ENCODE measurements around the gene CKAP4.

CKAP4 gene

GRCh38 chr12:106224355-106224706 is 23.5 kb downstream of the CKAP4 start:
- Histone ChIP-seq H3K36me3 (ENCODE audit: control insufficient read depth, low read length) (no peaks in the 10 kb centered on the region), H3K9me2 (replicated peaks; ENCODE audit: control insufficient read depth, low read length) (no peaks in the 10 kb centered on the region), H3K27ac (ENCODE audit: low read depth, low read length) (no peak overlapping the region), H3K4me2 (ENCODE audit: low read length) (no peak overlapping the region), H4K20me1 (ENCODE audit: control insufficient read depth, insufficient read depth, low read depth, low read length) (no peaks in the 10 kb centered on the region), H3K4me3 (ENCODE audit: low read length) (no peak overlapping the region), H3K4me1 (ENCODE audit: control insufficient read depth, low read length) (no peaks in the 10 kb centered on the region), H3K79me2 (ENCODE audit: control insufficient read depth, low read length) (no peaks in the 10 kb centered on the region), H3F3A (ENCODE audit: control insufficient read depth, insufficient read depth) (no peaks in the 10 kb centered on the region), H3K27me3 (ENCODE audit: control insufficient read depth, low read length) (no peaks in the 10 kb centered on the region; the same call in 1 of the 2 replicates), H3K9me3 (ENCODE audit: control insufficient read depth, insufficient read depth, low read length) (no peaks in the 10 kb centered on the region)
- TF ChIP-seq CTCF (IDR thresholded peaks at IDR 0.05; ENCODE audit: low read depth, low read length, poor library complexity, severe bottlenecking), result peak; percentile 1
- no peak for TF ChIP-seq EZH2phosphoT487 (IDR thresholded peaks at IDR 0.05; ENCODE audit: borderline replicate concordance, low read length)

GRCh38 chr12:106223485-106224354 is 24.1 kb downstream of the CKAP4 start:
- Histone ChIP-seq H3K79me2 (ENCODE audit: control insufficient read depth, low read length) (no peaks in the 10 kb centered on the region), H3F3A (ENCODE audit: control insufficient read depth, insufficient read depth) (no peaks in the 10 kb centered on the region), H3K4me1 (ENCODE audit: control insufficient read depth, low read length) (no peaks in the 10 kb centered on the region), H3K4me2 (ENCODE audit: low read length) (no peak overlapping the region), H3K4me3 (ENCODE audit: low read length) (no peak overlapping the region), H3K9me3 (ENCODE audit: control insufficient read depth, insufficient read depth, low read length) (no peaks in the 10 kb centered on the region), H3K36me3 (ENCODE audit: control insufficient read depth, low read length) (no peaks in the 10 kb centered on the region), H4K20me1 (ENCODE audit: control insufficient read depth, insufficient read depth, low read depth, low read length) (no peaks in the 10 kb centered on the region), H3K27ac (ENCODE audit: low read depth, low read length) (no peak overlapping the region), H3K9me2 (replicated peaks; ENCODE audit: control insufficient read depth, low read length) (no peaks in the 10 kb centered on the region), H3K27me3 (ENCODE audit: control insufficient read depth, low read length) (no peaks in the 10 kb centered on the region)
- TF ChIP-seq EZH2phosphoT487 (IDR thresholded peaks at IDR 0.05; ENCODE audit: borderline replicate concordance, low read length) (no peak), CTCF (IDR thresholded peaks at IDR 0.05; ENCODE audit: low read depth, low read length, poor library complexity, severe bottlenecking) (peak; percentile 85)

- Histone ChIP-seq H3K79me2 (ENCODE audit: control insufficient read depth, low read length) (no peaks in the 10 kb centered on the region), H3F3A (ENCODE audit: control insufficient read depth, insufficient read depth) (no peaks in the 10 kb centered on the region), H3K27me3 (ENCODE audit: control insufficient read depth, low read length) (no peaks in the 10 kb centered on the region), H3K4me2 (ENCODE audit: low read length) (no peak overlapping the region), H3K9me3 (ENCODE audit: control insufficient read depth, insufficient read depth, low read length) (peaks cover 5% of the 10 kb centered on the region; the same call in 1 of the 2 replicates), H3K9me2 (replicated peaks; ENCODE audit: control insufficient read depth, low read length) (no peaks in the 10 kb centered on the region), H3K36me3 (ENCODE audit: control insufficient read depth, low read length) (no peaks in the 10 kb centered on the region), H3K27ac (ENCODE audit: low read depth, low read length) (no peak overlapping the region), H3K4me1 (ENCODE audit: control insufficient read depth, low read length) (no peaks in the 10 kb centered on the region), H3K4me3 (ENCODE audit: low read length) (no peak overlapping the region), H4K20me1 (ENCODE audit: control insufficient read depth, insufficient read depth, low read depth, low read length) (no peaks in the 10 kb centered on the region)
- no peak for TF ChIP-seq EZH2phosphoT487 (IDR thresholded peaks at IDR 0.05; ENCODE audit: borderline replicate concordance, low read length)
- TF ChIP-seq CTCF (IDR thresholded peaks at IDR 0.05; ENCODE audit: low read depth, low read length, poor library complexity, severe bottlenecking), result no peak
Observed at GRCh38 chr12:106220536-106220935, 27.3 kb downstream of the CKAP4 start.

Data from DOHH2 (cell line).